H9 (cell line): ENCODE results near the gene COG2. TPM values are rescaled to one million over a fixed set of nuclear protein-coding genes. Genes with fewer than 3 reads are reported as not detected.

Experiments
- DNase-seq: peaks from one replicate; pipeline ENCODE4 v3.0.0-alpha.2; 2017
- H2AFZ ChIP-seq: one replicate; pipeline ENCODE4 v1.6.1; 2013; ENCODE audit warnings: mild to moderate bottlenecking, low read length, control low read depth, moderate library complexity
- H2AK5ac ChIP-seq: 2 replicates; pipeline ENCODE4 v1.6.1; 2013; ENCODE audit warnings: low read length, control low read depth, mixed read lengths; ENCODE audit not compliant: insufficient read length
- H2BK120ac ChIP-seq: one replicate; pipeline ENCODE4 v1.6.1; 2013; ENCODE audit warnings: low read depth, mild to moderate bottlenecking, low read length, control low read depth, inconsistent platforms; ENCODE audit not compliant: poor library complexity, severe bottlenecking
- H2BK12ac ChIP-seq: 2 replicates; pipeline ENCODE4 v1.6.1; 2013; ENCODE audit warnings: low read length, control low read depth, mixed read lengths, low read depth; ENCODE audit not compliant: insufficient read length
- H2BK15ac ChIP-seq: 2 replicates; pipeline ENCODE4 v1.6.1; 2013; ENCODE audit warnings: low read depth, low read length, control low read depth
- H2BK20ac ChIP-seq: one replicate; pipeline ENCODE4 v1.6.1; 2013; ENCODE audit warnings: low read depth, mild to moderate bottlenecking, low read length, control low read depth, inconsistent platforms; ENCODE audit not compliant: poor library complexity, severe bottlenecking
- H2BK5ac ChIP-seq: 2 replicates; pipeline ENCODE4 v1.6.1; 2013; ENCODE audit warnings: low read length, control low read depth, mixed read lengths; ENCODE audit not compliant: insufficient read length
- H3K14ac ChIP-seq: 2 replicates; pipeline ENCODE4 v1.6.1; 2013; ENCODE audit warnings: low read length, control low read depth; ENCODE audit not compliant: insufficient read depth
- H3K18ac ChIP-seq: 2 replicates; pipeline ENCODE4 v1.6.1; 2013; ENCODE audit warnings: low read depth, mild to moderate bottlenecking, mixed read lengths, low read length, control low read depth; ENCODE audit not compliant: insufficient read length
- H3K23ac ChIP-seq: 2 replicates; pipeline ENCODE4 v1.6.1; 2013; ENCODE audit warnings: low read length, control low read depth, mixed read lengths, low read depth; ENCODE audit not compliant: insufficient read length
- H3K23me2 ChIP-seq: 2 replicates; pipeline ENCODE4 v1.6.1; 2013; ENCODE audit warnings: low read depth, mild to moderate bottlenecking, mixed read lengths, low read length, control low read depth; ENCODE audit not compliant: insufficient read length, poor library complexity, severe bottlenecking
- H3K27ac ChIP-seq: 2 replicates; pipeline ENCODE4 v1.5.1; 2013; ENCODE audit warnings: low read length, control low read depth, mixed read lengths, low read depth; ENCODE audit not compliant: insufficient read length
- H3K27me3 ChIP-seq: 2 replicates; pipeline ENCODE4 v1.6.1; 2013; ENCODE audit warnings: low read length, control low read depth, inconsistent platforms; ENCODE audit not compliant: insufficient read depth
- H3K4ac ChIP-seq: 2 replicates; pipeline ENCODE4 v1.6.1; 2013; ENCODE audit warnings: low read depth, mild to moderate bottlenecking, control low read depth, inconsistent platforms, low read length, moderate library complexity
- H3K4me1 ChIP-seq: 2 replicates; pipeline ENCODE4 v1.6.1; 2013; ENCODE audit warnings: low read length, control low read depth, inconsistent platforms; ENCODE audit not compliant: insufficient read depth
- H3K4me2 ChIP-seq: 2 replicates; pipeline ENCODE4 v1.6.1; 2013; ENCODE audit warnings: low read length, control low read depth, mixed read lengths; ENCODE audit not compliant: insufficient read length, insufficient read depth
- H3K56ac ChIP-seq: 2 replicates; pipeline ENCODE4 v1.6.1; 2013; ENCODE audit warnings: low read depth, mild to moderate bottlenecking, mixed read lengths, low read length, control low read depth; ENCODE audit not compliant: insufficient read length
- H3K79me1 ChIP-seq: 2 replicates; pipeline ENCODE4 v1.6.1; 2013; ENCODE audit warnings: low read depth, mild to moderate bottlenecking, moderate library complexity, low read length, control low read depth, inconsistent platforms; ENCODE audit not compliant: insufficient read depth, poor library complexity, severe bottlenecking
- H3K79me2 ChIP-seq: 2 replicates; pipeline ENCODE4 v1.6.1; 2013; ENCODE audit warnings: low read length, control low read depth, inconsistent platforms; ENCODE audit not compliant: insufficient read depth
- H3K9ac ChIP-seq: 2 replicates; pipeline ENCODE4 v1.6.1; 2013; ENCODE audit warnings: low read length, control low read depth, mixed read lengths; ENCODE audit not compliant: insufficient read length; ENCODE audit errors: extremely low read depth
- H3K9me3 ChIP-seq: one replicate; pipeline ENCODE4 v1.6.1; 2013; ENCODE audit warnings: low read depth, low read length, inconsistent platforms; ENCODE audit not compliant: control insufficient read depth
- H3T11ph ChIP-seq: one replicate; pipeline ENCODE4 v1.6.1; 2013; ENCODE audit warnings: mild to moderate bottlenecking, low read length, control low read depth, inconsistent platforms
- H4K20me1 ChIP-seq: one replicate; pipeline ENCODE4 v1.6.1; 2013; ENCODE audit not compliant: control insufficient read depth, insufficient read length, insufficient read depth
- H4K5ac ChIP-seq: 2 replicates; pipeline ENCODE4 v1.6.1; 2013; ENCODE audit warnings: low read depth, mild to moderate bottlenecking, mixed read lengths, low read length, control low read depth; ENCODE audit not compliant: insufficient read length
- H4K8ac ChIP-seq: replicated peaks from 2 replicates; pipeline ENCODE4 v1.6.1; 2013; ENCODE audit warnings: low read length, control low read depth, mixed read lengths, low read depth; ENCODE audit not compliant: insufficient read length
- H4K91ac ChIP-seq: 2 replicates; pipeline ENCODE4 v1.6.1; 2013; ENCODE audit warnings: low read depth, mild to moderate bottlenecking, moderate library complexity, mixed read lengths, low read length, control low read depth; ENCODE audit not compliant: insufficient read length
- H3K27ac Mint-ChIP-seq, 3 experiments: 2 replicates in 2 of 3; 3 replicates in 1 of 3; pipeline ENCODE4 v1.8.0; 2020 to 2021; ENCODE audit warnings: mixed read lengths in 3 of 3, mild to moderate bottlenecking in 1 of 3, moderate library complexity in 1 of 3
- H3K27me3 Mint-ChIP-seq: 2 replicates; pipeline ENCODE4 v1.8.0; 2021; ENCODE audit warnings: low read depth, mild to moderate bottlenecking, moderate library complexity, mixed read lengths
- H3K36me3 Mint-ChIP-seq, 3 experiments: 2 replicates in 2 of 3; 3 replicates in 1 of 3; pipeline ENCODE4 v1.8.0; 2020 to 2021; ENCODE audit warnings: low read depth in 3 of 3, mixed read lengths in 3 of 3; ENCODE audit not compliant: insufficient read depth in 1 of 3
- H3K4me1 Mint-ChIP-seq, 2 experiments: 2 replicates each; pipeline ENCODE4 v1.8.0; 2020; ENCODE audit warnings: mixed read lengths in 2 of 2
- H3K4me3 Mint-ChIP-seq, 2 experiments: 2 replicates in 1 of 2; 3 replicates in 1 of 2; pipeline ENCODE4 v1.8.0; 2020 to 2021; ENCODE audit warnings: mild to moderate bottlenecking in 2 of 2, mixed read lengths in 2 of 2, moderate library complexity in 1 of 2
- H3K9me3 Mint-ChIP-seq, 2 experiments: 2 replicates in 1 of 2; 3 replicates in 1 of 2; pipeline ENCODE4 v1.8.0; 2020; ENCODE audit warnings: mild to moderate bottlenecking in 2 of 2, mixed read lengths in 2 of 2, moderate library complexity in 1 of 2
- CTCF ChIP-seq: fragments of 200-600 bp; sonication (generic); conservative IDR thresholded peaks from 3 replicates; pipeline ENCODE4 v1.8.0; 2021; ENCODE audit warnings: antibody characterized with exemption, mild to moderate bottlenecking
- WGBS: extraction: QIAGEN DNeasy Blood & Tissue Kit; methylation state at CpG from one replicate; pipeline ENCODE4 v1.1.7; 2013; ENCODE audit warnings: missing lambda C conversion rate, low lambda C conversion rate, mixed read lengths; ENCODE audit not compliant: insufficient read length; ENCODE audit errors: extremely low coverage; 5-methylcytosine and 5-hydroxymethylcytosine counted together
- total RNA-seq: library from RNA; stranded (reverse); gene quantifications from 2 replicates; pipeline ENCODE4 v1.2.1, GENCODE V29; 2021

Gene COG2
- total RNA-seq, 1 experiment from 2014 or later, result 42.2 TPM

DNA sequence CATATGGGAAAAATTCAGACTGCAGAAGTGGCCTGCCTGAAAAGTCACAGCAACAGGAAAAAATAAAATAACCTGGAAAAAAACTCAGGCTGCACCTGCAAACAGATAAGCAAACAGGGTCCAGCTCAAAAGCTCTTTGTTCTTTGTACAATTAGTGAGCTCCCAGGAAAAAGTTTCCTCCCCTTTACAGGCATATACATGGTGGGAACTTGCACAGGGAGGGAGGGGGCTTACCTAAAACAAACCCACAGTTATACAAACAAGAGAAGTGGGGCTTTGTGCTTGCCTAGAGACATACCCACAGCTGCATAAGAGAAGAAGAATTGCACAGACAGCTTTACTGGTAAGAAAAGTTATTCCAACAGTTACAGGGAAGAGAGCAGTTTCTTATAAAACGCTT lies 31.7 kb upstream of the COG2 start:
- no peaks in the 10 kb centered on the region for H3K36me3 Mint-ChIP-seq
- H3K4me1 Mint-ChIP-seq, result peaks cover 5 to 15% of the 10 kb centered on the region in 2 experiments
- no CpG with 5 or more reads among the region's 1 CpG for whole genome bisulfite sequencing

More for the DNA sequence above, 31.7 kb upstream of the COG2 start:
- Histone ChIP-seq H2AFZ (no peak overlapping the region), H3K79me1 (no peaks in the 10 kb centered on the region), H4K91ac (no peak overlapping the region), H3T11ph (no peak overlapping the region), H3K4ac (no peak overlapping the region), H4K8ac (no peak overlapping the region), H4K5ac (no peak overlapping the region), H3K23ac (no peak overlapping the region), H3K14ac (no peak overlapping the region), H3K79me2 (no peaks in the 10 kb centered on the region), H2BK12ac (no peak overlapping the region), H3K9ac (no peak overlapping the region), H3K4me2 (no peak overlapping the region), H2BK120ac (no peak overlapping the region), H3K4me1 (peaks cover 2% of the 10 kb centered on the region; the same call in 1 of the 2 replicates), H3K27ac (no peak overlapping the region), H4K20me1 (no peaks in the 10 kb centered on the region), H3K23me2 (no peaks in the 10 kb centered on the region), H3K9me3 (no peaks in the 10 kb centered on the region), H2AK5ac (no peak overlapping the region), H2BK20ac (no peak overlapping the region), H2BK5ac (no peak overlapping the region), H2BK15ac (no peak overlapping the region), H3K18ac (no peak overlapping the region), H3K56ac (no peak overlapping the region), H3K27me3 (no peaks in the 10 kb centered on the region)
- no peaks in the 10 kb centered on the region; the same call in 1 of the 2 replicates for H3K27me3 Mint-ChIP-seq
- DNase-seq, result no peak
- H3K4me3 Mint-ChIP-seq, result no peak overlapping the region; a peak in 1 of 5 replicates
- no peaks in the 10 kb centered on the region for H3K9me3 Mint-ChIP-seq
- TF ChIP-seq CTCF, result no peak
- peak overlapping the region in 1 of 3 experiments; percentile 36; a peak in 2 of 7 replicates for H3K27ac Mint-ChIP-seq
